Measurements from ENCODE around the gene MRFAP1. TPM values are rescaled to one million over a fixed set of nuclear protein-coding genes. Genes with fewer than 3 reads are reported as not detected.
A peak's percentile ranks its signal among the peaks of the same experiment; 100 is the strongest.

The MRFAP1 gene
- total and polyA plus RNA-seq, 2 of the 4 experiments (the other 2 are of a cell fraction) = 65.4 to 268 TPM

GRCh38 chr4:6644792-6645530 lies 4.5 kb downstream of the MRFAP1 start:
- no peak for DNase-seq
- no peak for ATAC-seq (ENCODE audit: low read depth)
- Histone ChIP-seq H3K36me3 (ENCODE audit: control insufficient read depth, insufficient read depth, low read length) (peaks cover 13% of the 10 kb centered on the region), H2BK5ac (ENCODE audit: low read depth, low read length, poor library complexity, severe bottlenecking) (no peak overlapping the region), H4K5ac (ENCODE audit: low read depth, low read length) (no peak overlapping the region), H2BK15ac (ENCODE audit: low read depth, low read length) (no peak overlapping the region), H3K18ac (ENCODE audit: low read depth, low read length) (no peak overlapping the region), H3K23ac (ENCODE audit: low read depth, low read length) (no peak overlapping the region), H3K4me1 (ENCODE audit: control insufficient read depth, insufficient read depth, low read length) (peaks cover 10% of the 10 kb centered on the region), H3K9me1 (ENCODE audit: insufficient read depth, low read length) (peaks cover 13% of the 10 kb centered on the region), H2BK120ac (ENCODE audit: low read depth, low read length) (no peak overlapping the region), H3K9ac (ENCODE audit: low read depth, low read length) (no peak overlapping the region), H4K20me1 (ENCODE audit: insufficient read depth, low read length) (peaks cover 35% of the 10 kb centered on the region), H3K9me3 (ENCODE audit: control insufficient read depth, insufficient read depth, low read length) (no peaks in the 10 kb centered on the region), H3K14ac (replicated peaks; ENCODE audit: low read depth, low read length) (no peak overlapping the region), H3K27me3 (ENCODE audit: control insufficient read depth, insufficient read depth, low read length) (peaks cover 2% of the 10 kb centered on the region; the same call in 1 of the 2 replicates), H4K91ac (ENCODE audit: insufficient read depth, low read depth, low read length) (no peak overlapping the region), H2AK9ac (replicated peaks; ENCODE audit: low read depth, low read length, poor library complexity) (no peak overlapping the region), H3K27ac (ENCODE audit: insufficient read depth, low read length) (no peak overlapping the region), H3K4me3 (ENCODE audit: insufficient read depth, low read depth, low read length) (no peak overlapping the region), H3K4me2 (ENCODE audit: low read depth, low read length) (no peak overlapping the region), H3K56ac (ENCODE audit: extremely low read depth, insufficient read depth, low read length) (no peak overlapping the region), H2AFZ (replicated peaks; ENCODE audit: low read length, poor library complexity) (no peak overlapping the region), H3K79me1 (ENCODE audit: low read depth in 1 of 2, low read length in 2 of 2) (peaks cover 12 to 40% of the 10 kb centered on the region in 2 experiments), H2BK20ac (ENCODE audit: low read depth, low read length) (no peak overlapping the region), H3K4ac (ENCODE audit: low read depth, low read length) (no peak overlapping the region), H2AK5ac (ENCODE audit: low read depth, low read length) (no peak overlapping the region), H4K8ac (ENCODE audit: low read depth in 2 of 2, low read length in 2 of 2) (no peak overlapping the region)
- no CpG with 5 or more reads among the region's 5 CpGs for WGBS, 2 experiments (ENCODE audit: extremely low coverage in 2 of 2, insufficient read length in 1 of 2)
- intact Hi-C loops (cut with micrococcal nuclease) (no loop called here), dilution Hi-C loops (cut with HindIII; ENCODE audit: low sequenced_read_pairs, unreplicated experiment) (no loop called here), in situ Hi-C loops (cut with MboI; ENCODE audit: low sequenced_read_pairs) (no loop called here)
- TF ChIP-seq USF2 (IDR thresholded peaks at IDR 0.05; ENCODE audit: low read depth, low read length) (0 out of 2 replicates have a peak, but pooled peaks have one; percentile 21), NFE2L2 (IDR thresholded peaks at IDR 0.05; ENCODE audit: low read depth, low read length) (no peak), CHD1 (IDR thresholded peaks at IDR 0.05; ENCODE audit: low read depth, low read length) (no peak), FOS (IDR thresholded peaks at IDR 0.05; ENCODE audit: low read depth, low read length) (no peak)
- CTCF ChIA-PET = no interaction called here
- BruUV-seq (replicated peaks) = no TSS peak
- POLR2A ChIA-PET (ENCODE audit: unreplicated experiment) = no interaction called here
